Measurements from ENCODE around the gene NR2F1-AS1. TPM values are rescaled to one million over a fixed set of nuclear protein-coding genes. Genes with fewer than 3 reads are reported as not detected.

Gene NR2F1-AS1
- total RNA-seq, 1 donor from 2014 or later: not detected

DNA sequence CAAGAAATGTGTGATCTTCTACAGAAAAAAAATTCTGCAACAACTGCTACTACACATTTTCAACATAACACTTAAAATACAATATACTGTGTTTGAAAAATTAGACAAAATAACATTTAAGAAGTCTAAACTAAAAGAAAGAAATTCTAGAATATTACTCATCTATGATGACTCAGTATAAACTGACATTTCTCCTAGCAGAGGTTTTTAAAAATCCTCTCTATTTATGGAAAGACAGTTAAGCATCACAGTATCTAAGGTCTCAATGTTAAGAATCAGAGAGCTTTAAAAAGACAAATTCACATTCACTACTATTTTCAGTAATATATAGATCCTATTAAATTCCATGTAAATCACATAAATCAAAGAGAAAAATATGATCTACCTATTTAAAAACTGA lies 61.3 kb downstream of the NR2F1-AS1 start:
- CTCF ChIA-PET: no interaction called here
- H3K27me3 Mint-ChIP-seq: no peaks in the 10 kb centered on the region
- no peaks in the 10 kb centered on the region for H3K36me3 Mint-ChIP-seq (ENCODE audit: low read depth)
- TF ChIP-seq, protein P1, sequence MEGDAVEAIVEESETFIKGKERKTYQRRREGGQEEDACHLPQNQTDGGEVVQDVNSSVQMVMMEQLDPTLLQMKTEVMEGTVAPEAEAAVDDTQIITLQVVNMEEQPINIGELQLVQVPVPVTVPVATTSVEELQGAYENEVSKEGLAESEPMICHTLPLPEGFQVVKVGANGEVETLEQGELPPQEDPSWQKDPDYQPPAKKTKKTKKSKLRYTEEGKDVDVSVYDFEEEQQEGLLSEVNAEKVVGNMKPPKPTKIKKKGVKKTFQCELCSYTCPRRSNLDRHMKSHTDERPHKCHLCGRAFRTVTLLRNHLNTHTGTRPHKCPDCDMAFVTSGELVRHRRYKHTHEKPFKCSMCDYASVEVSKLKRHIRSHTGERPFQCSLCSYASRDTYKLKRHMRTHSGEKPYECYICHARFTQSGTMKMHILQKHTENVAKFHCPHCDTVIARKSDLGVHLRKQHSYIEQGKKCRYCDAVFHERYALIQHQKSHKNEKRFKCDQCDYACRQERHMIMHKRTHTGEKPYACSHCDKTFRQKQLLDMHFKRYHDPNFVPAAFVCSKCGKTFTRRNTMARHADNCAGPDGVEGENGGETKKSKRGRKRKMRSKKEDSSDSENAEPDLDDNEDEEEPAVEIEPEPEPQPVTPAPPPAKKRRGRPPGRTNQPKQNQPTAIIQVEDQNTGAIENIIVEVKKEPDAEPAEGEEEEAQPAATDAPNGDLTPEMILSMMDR (IDR thresholded peaks at IDR 0.05): no peak
- no peak overlapping the region for H3K4me3 Mint-ChIP-seq
- H3K4me1 Mint-ChIP-seq: no peaks in the 10 kb centered on the region
- peaks cover 14% of the 10 kb centered on the region for H3K9me3 Mint-ChIP-seq
- intact Hi-C loops (cut with micrococcal nuclease): no loop called here
- DNase-seq (no peak), ATAC-seq (ENCODE audit: low read depth) (no peak)
- POLR2A ChIA-PET: no interaction called here
- H3K27ac Mint-ChIP-seq: no peak overlapping the region

DNA sequence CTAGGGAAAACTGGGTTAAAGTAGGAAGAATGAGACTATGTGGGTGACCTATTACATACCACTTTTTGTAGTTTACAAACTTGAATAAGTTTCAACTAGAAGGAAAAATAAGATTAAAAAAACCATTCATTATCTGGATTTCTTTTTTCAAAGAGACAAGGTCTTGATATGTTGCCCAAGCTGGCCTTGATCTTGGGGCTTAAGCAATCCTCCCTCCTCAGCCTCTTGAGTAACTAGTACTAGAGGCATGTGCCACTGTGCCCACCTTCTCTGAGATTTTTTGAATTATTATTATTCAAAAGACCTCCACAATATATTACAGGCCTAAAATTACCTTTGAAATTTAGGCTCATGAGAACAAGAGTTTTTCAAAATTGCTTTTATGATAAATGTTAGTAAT lies 63.2 kb downstream of the NR2F1-AS1 start:
- H3K9me3 Mint-ChIP-seq: peaks cover 14% of the 10 kb centered on the region
- CTCF ChIA-PET: no interaction called here
- TF ChIP-seq, protein P1 (IDR thresholded peaks at IDR 0.05): no peak

DNA sequence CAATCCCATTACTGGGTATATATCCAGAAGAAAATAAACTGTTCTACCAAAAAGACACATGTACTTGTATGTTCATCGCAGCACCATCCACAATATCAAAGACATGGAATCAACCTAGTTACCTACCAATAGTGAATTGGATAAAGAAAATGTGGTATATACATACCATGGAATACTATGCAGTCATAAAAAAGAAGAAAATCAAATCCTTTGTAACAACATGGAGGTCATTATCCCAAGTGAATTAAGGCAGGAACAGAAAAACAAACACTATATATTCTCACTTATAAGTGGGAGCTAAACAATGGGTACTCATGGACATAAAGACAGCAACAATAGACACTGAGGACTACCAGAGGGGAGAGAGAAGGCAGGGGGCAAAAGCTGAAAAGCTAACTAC lies 67.7 kb downstream of the NR2F1-AS1 start:
- Mint-ChIP-seq H3K9me3 (no peaks in the 10 kb centered on the region), H3K36me3 (ENCODE audit: low read depth) (no peaks in the 10 kb centered on the region), H3K4me3 (no peak overlapping the region), H3K4me1 (no peaks in the 10 kb centered on the region), H3K27me3 (no peaks in the 10 kb centered on the region), H3K27ac (no peak overlapping the region)
- ATAC-seq (ENCODE audit: low read depth): no peak
- ChIA-PET POLR2A (no interaction called here), CTCF (no interaction called here)
- DNase-seq: no peak
- intact Hi-C loops (cut with micrococcal nuclease): no loop called here
- TF ChIP-seq, protein P1 (IDR thresholded peaks at IDR 0.05): no peak

More for the DNA sequence above, 63.2 kb downstream of the NR2F1-AS1 start:
- H3K27ac Mint-ChIP-seq: no peak overlapping the region
- DNase-seq (no peak), ATAC-seq (ENCODE audit: low read depth) (no peak)
- no peaks in the 10 kb centered on the region for H3K4me1 Mint-ChIP-seq
- intact Hi-C loops (cut with micrococcal nuclease): no loop called here
- no peaks in the 10 kb centered on the region for H3K27me3 Mint-ChIP-seq
- POLR2A ChIA-PET: no interaction called here
- H3K4me3 Mint-ChIP-seq: no peak overlapping the region
- no peaks in the 10 kb centered on the region for H3K36me3 Mint-ChIP-seq (ENCODE audit: low read depth)

DNA sequence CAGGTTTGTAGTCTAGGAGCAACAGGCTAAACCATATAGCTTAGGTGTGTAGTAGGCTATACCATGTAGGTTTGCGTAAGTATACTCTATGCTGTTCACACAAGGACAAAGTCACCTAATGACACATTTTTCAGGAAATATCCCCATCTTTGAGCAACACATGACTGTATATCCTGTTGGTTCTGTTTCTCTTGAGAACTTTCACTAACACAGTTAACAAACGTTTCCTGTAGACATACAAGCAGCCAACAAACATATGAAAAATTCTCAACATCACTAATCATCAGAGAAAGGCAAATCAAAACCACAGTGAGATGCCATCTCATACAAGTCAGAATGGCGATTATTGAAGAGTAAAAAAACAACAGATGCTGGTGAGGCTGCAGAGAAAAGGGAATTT lies 68.2 kb downstream of the NR2F1-AS1 start:
- POLR2A ChIA-PET: no interaction called here
- no peak for ATAC-seq (ENCODE audit: low read depth)

DNA sequence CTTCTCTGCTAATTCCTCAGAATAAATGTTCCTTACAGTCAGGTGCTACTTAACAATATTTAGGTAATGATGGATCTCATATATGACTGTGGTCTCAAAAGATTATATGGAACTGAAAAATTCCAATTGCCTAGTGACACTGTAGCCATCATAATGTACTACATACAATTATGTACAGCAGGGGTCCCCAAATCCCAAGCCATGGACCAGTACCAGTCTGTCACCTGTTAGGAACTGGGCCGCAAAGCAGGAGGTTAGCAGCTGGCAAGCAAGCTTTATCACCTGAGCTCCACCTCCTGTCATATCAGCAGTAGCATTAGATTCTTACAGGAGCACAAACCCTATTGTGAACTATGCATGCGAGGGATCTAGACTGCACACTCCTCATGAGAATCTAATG lies 69.6 kb downstream of the NR2F1-AS1 start:
- POLR2A ChIA-PET: no interaction called here
- Mint-ChIP-seq H3K4me1 (no peaks in the 10 kb centered on the region), H3K4me3 (no peak overlapping the region), H3K27me3 (no peaks in the 10 kb centered on the region), H3K36me3 (ENCODE audit: low read depth) (no peaks in the 10 kb centered on the region), H3K27ac (no peak overlapping the region), H3K9me3 (no peaks in the 10 kb centered on the region)
- DNase-seq (no peak), ATAC-seq (ENCODE audit: low read depth) (no peak)
- intact Hi-C loops (cut with micrococcal nuclease): no loop called here
- CTCF ChIA-PET: no interaction called here
- TF ChIP-seq, protein P1 (IDR thresholded peaks at IDR 0.05): no peak

More for the DNA sequence above, 68.2 kb downstream of the NR2F1-AS1 start:
- Mint-ChIP-seq H3K27ac (no peak overlapping the region), H3K9me3 (no peaks in the 10 kb centered on the region), H3K4me3 (no peak overlapping the region), H3K4me1 (no peaks in the 10 kb centered on the region), H3K36me3 (ENCODE audit: low read depth) (no peaks in the 10 kb centered on the region), H3K27me3 (no peaks in the 10 kb centered on the region)
- TF ChIP-seq, protein P1 (IDR thresholded peaks at IDR 0.05): no peak
- CTCF ChIA-PET: no interaction called here
- intact Hi-C loops (cut with micrococcal nuclease): no loop called here
- DNase-seq: no peak

Data from activated B cell treated with CpG ODN at 0.5 μM for 24 hours (primary cell).